ENCODE measurements around the gene DR1.

- no peak for TF ChIP-seq POLR2A (IDR thresholded peaks at IDR 0.05)
- TF ChIP-seq CTCF (IDR thresholded peaks at IDR 0.05), result peak; percentile 73 to 90 (median 82)
- no peak for TF ChIP-seq EP300 (IDR thresholded peaks at IDR 0.05)
Observed at GRCh38 chr1:93304716-93305138, 41.0 kb upstream of the DR1 start.
